Ramos (cell line): ENCODE measurements around the gene SEMA5A.

ENCODE experiments used
- in situ Hi-C: fragments of 300-500 bp; cut with MboI; formaldehyde crosslinking; loops from one replicate; pipeline ENCODE4 v1.14.3; 2022; ENCODE audit warnings: low sequenced_read_pairs; ENCODE audit not compliant: unreplicated experiment

The SEMA5A gene

DNA sequence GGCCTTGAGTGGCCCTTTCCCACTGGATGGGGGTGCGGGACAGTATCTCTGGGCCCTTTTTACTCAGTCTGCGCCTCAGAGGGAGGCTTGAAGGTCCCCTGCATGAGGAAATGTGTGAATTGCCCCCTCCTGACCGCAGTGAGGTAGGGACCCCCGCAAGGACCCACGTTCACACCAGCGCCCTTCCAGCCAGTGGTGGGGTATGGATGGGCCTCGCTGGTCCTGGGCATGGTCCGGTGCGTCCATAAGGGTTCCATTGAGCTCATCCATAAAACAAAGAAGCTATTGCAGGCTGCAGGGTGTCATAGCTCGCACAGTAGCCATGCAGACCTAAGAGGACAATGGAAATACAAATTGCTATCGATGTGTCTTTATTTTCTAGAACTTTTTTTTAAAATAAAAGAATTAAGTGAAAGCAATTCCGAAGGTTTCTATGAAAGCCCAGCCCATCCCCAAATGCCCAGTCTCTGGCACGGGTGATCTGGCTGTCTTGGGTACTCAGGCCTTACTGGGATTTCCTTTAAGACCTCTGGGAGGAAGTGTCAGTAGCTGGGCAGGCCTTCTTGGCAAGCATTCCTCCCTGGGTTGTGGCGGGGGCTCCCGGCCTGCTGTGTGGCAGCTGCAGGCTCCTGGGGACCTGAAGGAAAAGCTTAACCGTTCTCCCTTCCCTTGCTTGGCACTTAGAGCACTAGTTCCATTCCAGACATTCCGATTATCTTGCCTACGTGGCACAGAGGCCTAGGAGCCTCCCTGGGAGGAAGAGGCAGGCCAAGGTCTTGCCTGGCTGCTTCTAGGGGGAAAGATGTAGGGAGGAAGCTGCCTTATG is 1.5 kb upstream of the SEMA5A start:
- in situ Hi-C loops, result no loop called here

DNA sequence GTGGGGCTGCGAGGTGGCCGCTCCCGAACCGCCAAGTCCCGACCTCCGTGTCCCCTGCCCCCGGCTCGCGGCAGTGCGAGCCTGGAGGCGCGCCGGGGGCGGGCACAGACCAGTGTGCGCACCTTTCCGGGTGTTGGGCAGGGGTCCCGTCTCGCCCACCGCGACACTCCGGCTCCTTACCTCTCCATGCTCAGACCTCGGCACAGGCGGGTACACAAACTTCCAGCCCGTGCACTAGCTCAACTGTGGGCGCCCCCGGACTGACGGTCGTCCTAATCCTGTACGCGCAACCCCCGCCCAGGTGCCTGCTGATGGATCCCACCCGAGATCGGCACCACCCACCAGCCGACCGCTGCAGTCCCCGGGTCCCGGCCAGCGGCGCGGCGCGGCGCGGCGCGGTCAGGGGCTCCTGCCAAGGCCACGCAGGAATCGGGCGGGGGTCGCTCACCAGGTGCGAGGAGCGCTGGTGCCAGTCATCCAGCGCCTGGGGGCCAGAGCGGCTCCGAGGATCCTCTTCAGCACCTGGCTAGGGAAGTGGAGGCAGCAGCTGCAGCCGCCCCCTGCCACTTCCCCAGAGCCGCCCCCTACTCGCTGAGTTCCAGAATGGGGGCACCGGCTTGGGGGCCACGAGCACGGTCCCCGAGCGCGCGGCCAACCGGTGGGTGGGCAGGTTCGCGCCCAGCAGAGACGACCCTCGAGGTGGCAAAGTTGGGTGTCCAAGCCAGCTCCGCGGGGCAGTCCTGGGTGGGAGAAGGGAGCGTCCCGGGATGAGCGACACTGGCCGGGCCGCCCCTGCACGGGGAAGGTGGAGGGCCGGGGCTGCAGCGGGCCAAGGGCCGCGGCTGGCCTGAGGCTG is 511 bp downstream of the SEMA5A start:
- in situ Hi-C loops, result no loop called here

DNA sequence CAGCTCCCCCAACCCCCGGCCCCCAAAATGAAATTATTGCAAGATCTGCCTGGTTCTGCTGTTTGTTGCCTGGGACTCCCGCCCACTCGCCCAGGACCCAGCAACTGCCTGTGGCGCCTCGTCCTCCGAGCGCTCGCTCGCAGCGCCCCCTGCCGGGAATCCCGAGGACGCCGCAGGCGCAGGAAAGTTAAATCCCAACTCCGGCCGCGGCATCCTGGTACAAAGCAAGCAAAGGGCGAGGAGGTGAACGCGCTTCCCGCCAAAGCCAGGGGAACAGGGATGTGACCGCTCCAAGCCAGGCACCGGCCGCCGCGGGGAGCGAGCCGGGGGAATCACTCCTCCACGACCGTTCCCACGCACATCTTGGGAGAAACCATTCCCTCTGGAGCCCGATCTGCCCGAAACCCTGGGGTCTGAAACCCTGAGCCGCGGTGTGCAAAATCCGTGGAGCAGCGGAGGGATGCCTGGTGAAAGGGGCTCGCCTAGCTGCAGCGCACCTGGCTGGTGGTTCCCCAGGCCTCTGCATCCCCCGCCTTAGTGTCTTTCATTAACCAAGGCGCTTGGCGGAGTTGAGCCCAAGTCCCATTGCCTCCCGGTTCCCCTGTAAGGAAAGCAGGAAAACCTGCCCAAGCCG is 1.3 kb downstream of the SEMA5A start:
- in situ Hi-C loops, result no loop called here

DNA sequence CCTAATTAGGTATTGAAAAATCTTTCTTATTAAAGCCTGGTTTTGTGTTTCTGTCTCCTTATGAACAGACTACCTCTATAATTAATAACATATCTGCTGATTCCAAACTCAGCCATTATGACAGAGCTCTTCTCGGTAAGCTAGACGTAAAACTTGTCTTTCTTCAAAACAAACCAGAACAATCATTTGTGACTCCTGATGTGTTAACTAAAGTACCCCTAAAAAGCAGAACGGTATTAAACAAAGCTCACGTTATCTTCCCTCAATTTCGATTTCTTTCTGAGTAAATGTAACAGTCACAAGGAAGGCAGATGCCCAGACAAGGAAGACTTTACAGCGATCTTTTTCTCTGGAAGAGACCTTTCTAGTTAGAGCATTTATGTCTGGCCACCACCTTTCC is 1.8 kb downstream of the SEMA5A start:
- in situ Hi-C loops, result no loop called here

DNA sequence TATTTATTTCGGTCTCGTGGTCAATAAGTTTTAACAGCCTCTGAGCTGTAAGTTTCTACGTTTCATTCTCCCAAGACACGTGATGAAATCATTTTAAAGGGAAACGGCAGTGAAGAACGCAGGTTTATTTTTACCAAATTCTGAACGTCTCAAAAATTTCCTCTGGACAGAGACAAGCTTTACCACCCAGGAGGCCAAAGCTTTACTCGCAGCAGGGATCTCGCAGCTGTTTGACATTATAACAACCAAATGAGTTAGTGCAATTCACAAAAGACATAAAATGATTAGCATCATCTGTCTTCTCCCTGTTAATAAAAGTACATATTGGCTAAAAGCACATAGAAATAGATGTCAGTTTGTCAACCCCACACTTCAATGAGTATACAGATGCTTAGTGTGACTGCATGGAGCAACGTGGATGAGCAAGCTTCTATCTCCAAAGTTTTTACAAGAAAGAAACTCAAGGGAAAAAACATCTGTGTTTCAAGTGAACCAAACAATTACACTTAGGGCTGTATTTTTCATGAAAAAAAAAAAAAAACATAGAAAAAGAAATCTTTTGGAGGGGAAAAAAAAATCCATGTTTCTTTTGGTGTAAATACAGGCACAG is 2.5 kb downstream of the SEMA5A start:
- in situ Hi-C loops, result no loop called here

DNA sequence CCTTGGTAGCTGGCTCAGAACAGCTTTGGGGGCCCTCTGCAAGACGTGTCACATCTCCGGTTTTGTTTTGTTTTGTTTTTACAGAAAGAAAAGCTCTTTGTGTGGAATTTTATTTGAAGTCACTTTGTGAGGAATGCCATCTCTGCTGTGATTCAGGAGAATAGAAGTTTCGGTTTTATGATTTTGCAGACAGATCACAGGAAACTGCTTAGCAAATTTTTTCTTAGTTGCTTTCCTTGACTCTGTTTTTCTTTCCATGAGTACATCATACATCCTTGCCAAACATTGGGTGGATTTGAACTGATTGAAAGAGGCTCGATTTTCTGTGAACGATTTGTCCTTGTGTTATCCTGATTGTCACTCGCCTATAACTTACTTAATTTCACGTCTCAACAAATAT is 5.1 kb downstream of the SEMA5A start:
- in situ Hi-C loops, result no loop called here

DNA sequence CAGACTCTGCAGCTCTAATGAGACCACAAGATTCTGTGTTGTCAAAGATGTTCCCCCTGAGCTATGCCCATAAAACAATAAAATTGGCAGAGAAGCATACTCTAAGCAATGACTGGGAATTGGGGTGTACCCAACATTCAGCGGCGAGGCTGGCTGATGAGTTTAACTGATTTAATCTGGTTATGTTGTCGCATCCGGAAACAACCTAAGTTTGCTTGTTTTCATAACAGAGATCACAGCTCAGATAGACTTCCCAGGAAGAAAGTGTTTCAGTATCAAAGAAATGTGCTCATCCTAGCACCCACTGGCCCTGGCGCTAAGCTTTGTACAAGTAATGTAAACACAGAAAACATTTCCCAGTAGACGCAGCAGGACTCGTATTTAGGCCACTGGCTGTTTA is 7.4 kb downstream of the SEMA5A start:
- in situ Hi-C loops, result no loop called here

DNA sequence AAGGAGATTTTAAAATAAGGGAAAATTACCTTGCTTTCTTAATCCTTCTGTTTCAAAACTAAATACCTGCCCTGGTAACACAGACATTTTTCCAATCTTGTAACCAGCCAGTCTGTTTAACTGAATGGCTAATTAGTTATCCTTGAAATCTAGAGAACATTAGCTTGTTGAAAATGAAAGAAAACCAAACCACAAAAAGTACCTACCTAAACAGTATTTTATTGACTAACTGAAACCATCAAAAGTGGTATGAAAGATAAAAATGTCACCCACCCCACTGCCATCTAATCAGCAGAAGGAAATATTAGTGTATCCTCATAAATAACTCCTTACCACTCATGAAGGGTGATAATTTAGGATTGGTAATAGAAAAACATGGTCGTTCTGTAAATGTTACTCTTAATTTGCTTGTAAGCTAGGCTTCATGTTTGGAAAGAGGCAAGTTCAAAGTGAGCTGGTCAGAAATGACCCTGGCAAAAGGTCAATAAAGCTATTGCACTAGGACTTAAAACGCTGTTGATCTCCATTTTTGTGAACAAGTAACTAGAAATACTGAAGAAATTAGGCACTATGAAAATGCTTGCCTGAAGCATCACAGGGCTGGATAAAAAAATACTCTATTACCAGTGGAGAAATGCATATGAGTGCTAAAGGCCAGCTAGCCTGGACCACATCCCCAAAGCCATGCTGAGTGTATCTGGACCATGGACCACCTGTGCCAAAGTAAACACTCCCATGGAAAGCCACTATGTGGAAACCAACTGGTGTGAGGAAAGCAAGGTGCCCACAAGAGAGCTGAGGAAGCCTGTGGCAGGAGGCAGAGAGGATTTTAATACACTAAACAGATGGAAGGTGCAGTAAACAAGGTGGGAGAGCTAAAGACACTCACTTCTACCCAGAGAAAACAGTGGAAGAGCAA is 8.4 kb downstream of the SEMA5A start:
- in situ Hi-C loops, result no loop called here

DNA sequence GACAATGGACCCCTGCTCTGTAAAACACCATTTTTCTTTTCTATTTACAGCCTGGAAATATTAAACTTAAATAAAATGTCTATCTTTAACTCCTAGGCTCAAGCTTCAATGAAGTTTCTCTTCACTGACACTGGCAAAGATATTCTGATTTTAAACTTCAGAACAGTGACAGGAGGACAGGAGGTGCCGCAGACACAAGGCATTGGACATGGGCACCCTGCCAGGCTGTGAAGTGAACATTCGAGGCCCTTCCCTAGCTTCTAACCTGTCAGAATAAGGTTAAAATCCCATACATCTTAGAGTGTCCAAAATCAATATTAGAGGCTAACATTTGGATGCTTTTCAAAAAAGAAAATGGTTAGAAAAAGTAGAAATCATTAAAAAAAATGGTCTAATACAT is 9.2 kb downstream of the SEMA5A start:
- in situ Hi-C loops, result no loop called here

DNA sequence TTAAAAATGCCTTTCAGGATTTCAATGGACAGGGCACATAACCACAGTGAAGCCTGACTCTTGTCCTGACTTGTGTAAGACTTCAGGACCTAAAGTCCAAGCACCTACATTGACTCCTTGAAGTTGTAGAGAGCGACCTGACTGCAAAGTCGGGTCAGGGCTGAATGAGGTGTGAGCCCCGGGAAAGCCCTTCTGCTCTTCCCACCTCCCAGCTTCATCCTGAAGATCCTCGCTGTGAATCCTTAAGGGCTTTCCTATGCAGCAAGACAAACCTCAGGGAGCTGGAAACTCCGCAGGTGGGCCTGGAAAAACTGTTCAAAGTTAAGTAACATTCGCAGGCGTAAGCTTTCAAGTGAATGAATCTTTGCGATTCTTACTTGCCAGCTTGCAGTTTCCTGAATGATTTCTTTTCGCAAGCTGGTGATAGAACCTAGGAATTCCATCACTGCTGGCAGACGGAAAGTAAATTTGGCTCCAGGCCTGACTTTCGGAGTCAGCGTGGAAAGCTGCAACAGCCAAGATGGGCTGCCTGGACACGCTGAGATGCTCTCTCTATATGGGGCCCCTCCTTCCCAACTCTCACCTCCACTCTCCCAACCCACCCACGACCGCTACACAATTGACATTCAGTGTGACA is 10.9 kb downstream of the SEMA5A start:
- in situ Hi-C loops, result no loop called here

DNA sequence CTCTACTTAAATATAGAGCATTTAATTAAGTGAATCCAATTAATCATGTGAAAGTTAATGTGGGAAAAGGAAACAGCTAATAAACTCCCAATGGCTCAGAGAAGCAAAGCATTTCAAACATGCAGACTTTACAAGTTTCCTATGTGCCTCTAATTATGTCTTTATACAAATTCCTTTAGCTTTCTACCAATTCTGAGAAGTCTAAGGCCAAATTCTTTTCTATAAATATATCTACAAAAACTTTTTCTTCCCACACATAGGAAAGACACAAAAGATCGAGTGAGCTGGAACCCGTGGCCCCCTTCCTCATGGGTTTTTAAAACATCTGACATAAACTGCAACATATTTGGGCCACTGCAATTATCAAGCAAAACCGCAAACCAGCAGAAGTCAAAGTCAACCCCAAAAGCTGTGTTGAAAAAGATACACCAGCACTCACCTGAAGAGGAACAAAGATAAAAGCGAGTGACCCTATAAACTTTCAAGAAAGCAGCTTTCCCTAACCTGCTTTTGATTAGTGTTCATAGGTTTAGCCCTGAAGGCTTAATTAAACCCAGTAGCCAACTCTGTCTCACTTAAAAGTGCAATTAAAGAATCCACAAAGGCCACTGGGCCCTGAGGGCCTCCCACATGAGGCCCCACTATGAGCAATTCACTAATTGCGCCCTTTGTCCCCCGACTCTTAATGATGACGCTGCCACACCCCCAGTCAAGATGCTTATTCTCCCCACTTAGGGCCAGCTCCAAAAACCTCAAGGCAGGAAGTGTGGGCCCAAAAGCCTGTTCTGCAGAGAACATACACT is 12.1 kb downstream of the SEMA5A start:
- in situ Hi-C loops, result no loop called here

DNA sequence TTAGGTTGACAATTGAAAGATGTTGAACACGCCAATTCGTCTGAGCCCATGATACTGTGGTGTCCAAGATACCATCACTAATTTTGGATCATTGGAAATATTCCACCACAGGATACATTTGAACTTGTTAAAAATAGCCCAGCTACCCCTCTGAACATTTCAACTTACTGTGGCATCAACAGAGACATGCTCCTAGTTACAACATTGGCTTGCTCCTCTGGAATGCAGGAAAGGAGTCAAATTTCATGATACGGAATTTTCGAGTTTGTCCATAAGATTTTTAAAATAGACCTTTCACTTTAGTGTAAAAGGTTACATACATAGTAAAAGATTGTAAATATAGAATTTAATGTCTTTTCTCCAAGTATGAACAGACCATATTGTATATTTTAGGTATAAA is 12.8 kb downstream of the SEMA5A start:
- in situ Hi-C loops, result no loop called here

DNA sequence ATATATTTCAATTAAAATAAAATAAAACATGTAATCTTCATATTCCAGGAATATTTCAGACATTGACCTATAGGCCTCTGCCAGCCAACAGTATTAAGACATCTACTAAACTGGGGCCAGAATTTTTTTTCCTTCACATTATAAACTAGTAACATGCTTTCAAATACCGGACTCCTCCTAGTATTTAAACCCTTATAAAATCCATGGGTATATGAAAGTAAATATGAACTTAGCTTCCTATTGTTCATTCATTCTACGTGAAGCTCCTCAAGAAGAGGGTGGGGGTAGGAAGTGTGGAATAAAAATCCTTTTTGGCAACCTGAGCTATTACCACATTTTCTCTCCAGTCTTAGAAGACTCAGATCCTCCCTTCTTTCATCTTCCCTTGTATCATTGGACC is 16.4 kb downstream of the SEMA5A start:
- in situ Hi-C loops, result no loop called here

DNA sequence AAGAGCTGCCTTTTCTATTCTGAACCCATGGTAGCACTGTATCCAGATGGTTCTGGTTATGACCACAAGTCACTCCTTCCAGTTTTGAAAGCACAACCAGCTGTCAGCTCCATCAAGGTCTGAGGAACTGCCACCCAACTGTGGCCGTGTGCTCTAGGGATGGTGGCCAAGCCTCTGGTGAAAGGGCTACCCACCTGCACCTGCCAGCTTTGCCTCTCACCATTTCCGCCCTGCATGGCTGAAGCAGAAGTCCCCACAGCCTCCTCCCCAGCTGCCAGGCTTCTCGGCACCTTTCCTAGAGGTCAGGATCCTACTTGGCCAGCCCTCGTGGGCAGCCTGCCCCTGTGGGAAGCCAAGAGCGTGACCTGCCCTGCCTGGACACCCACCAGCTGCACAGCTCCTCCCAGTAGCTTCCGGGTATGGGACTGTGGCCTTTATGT is 16.8 kb downstream of the SEMA5A start:
- in situ Hi-C loops, result no loop called here

DNA sequence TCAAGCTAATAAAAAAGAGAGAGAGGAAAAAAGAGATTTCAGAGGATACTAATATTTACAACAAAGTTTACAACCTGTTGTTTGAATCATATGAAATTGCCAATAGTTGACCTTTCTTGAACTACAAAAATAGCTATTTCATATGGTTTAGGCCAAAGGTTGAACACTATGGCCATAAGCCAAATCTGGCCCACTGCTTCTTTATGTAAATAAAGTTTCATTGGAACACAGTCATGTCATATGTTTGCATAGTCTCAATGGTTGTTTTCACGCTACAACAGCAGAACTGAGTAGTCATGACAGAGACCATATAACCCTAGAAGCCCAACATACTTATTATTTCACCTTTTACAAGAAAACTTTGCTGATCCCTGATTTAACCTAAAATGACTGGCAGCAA is 20.9 kb downstream of the SEMA5A start:
- in situ Hi-C loops, result no loop called here

DNA sequence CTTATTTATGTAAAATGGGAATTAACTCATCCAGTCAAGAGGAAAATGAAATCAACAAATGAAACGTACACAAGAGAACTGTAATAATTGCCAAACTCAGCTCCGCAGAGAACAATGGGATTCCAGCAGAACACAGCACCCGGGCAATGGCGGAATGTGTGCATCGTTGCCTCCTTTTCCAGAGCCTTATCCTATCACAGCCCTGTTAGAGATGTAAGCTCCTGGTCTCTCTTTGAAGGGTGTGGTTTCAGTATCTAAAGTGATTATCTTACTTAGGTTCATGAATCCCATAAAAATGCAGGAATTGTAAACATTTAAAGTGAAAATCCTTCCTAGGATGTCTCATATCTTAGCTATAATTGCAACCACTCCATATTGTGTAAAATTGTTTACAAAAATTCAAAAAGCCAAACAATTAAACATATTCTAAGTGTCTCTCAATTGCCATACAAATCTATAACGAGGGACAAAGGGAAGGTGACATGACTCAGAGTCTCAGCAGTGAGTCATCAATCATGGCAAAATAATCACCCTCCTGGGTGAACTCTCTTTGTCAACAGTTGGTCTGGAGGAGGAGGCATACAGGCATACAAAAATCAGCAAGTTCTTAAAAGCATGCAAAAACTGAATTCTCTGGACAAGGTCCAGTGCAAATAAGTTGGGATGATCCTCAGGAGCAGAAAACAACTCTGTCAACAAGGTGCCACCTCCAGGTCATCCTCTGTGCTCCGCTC is 22.6 kb downstream of the SEMA5A start:
- in situ Hi-C loops, result no loop called here

DNA sequence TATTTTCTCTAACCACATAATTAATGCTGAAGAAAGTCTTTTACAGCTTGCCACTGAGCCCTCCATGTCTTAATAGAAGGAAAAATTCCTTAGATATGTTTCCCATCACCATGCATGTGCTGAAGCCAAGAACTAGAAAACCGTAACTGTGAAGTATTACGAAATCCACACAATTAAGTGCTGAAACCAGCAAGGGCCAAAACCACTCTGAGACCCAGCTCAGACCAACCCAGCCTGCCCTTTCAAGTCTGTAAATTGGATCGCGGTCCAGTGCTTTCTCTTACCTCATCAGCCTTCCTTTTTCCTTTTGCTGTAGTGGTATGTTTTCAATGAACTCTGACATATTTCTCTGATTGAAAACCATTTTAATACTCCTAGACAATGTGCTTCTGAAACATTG is 26.3 kb downstream of the SEMA5A start:
- in situ Hi-C loops, result no loop called here

DNA sequence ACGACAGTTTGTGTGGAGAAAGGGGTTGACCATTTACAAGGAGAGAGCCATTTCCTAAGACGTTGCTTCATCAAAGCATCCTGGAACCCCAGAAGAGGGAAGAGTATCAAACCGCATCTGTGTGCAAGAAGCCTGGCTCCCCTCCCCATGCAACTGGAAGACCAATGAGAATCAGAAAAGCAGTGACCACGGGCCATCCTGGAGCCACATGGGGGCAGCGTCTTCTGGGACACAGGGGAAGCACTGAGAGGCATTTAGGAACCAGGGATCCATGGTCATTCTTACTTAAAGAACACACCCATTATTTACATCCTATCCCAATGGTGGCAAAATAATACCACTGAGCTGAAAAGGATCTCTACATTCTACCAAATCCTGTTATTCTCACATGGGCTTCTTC is 29.3 kb downstream of the SEMA5A start:
- in situ Hi-C loops, result no loop called here
